NCI-H82 treated with DMSO at 0.1 percent for 48 hours (cell line): ENCODE results near the gene FUT7.
A peak's percentile ranks its signal among the peaks of the same experiment; 100 is the strongest.
"Not testable (repeated sequence)": the region's sequence is repeated elsewhere in the genome, so short reads cannot be mapped to it uniquely, and the experiment has no call there.

Experiments used
- DNase-seq: peaks from one replicate; lab custom pipeline; 2025; ENCODE audit not compliant: unreplicated experiment; lab: John Stamatoyannopoulos, UW

Gene FUT7

GRCh38 chr9:137066096-137066861, 34.4 kb upstream of the FUT7 start:
- DNase-seq, result no peak

GRCh38 chr9:137065336-137065967, 33.6 kb upstream of the FUT7 start:
- no peak for DNase-seq

GRCh38 chr9:137064880-137065164, 32.9 kb upstream of the FUT7 start:
- no peak for DNase-seq

GRCh38 chr9:137064027-137064879, 32.4 kb upstream of the FUT7 start:
- DNase-seq, result no peak

GRCh38 chr9:137063311-137064026, 31.6 kb upstream of the FUT7 start:
- DNase-seq, result no peak

- not testable (repeated sequence) for DNase-seq
These were observed 30.9 kb upstream of the FUT7 start for GRCh38 chr9:137062798-137063197.

GRCh38 chr9:137062384-137062783, 30.5 kb upstream of the FUT7 start:
- DNase-seq, result no peak

- peak; percentile 75 for DNase-seq
These were observed 26.8 kb upstream of the FUT7 start for GRCh38 chr9:137058521-137059234.

- no peak for DNase-seq
These were observed 25.7 kb upstream of the FUT7 start for GRCh38 chr9:137057545-137057944.

- no peak for DNase-seq
These were observed 25.0 kb upstream of the FUT7 start for GRCh38 chr9:137056739-137057415.

GRCh38 chr9:137055385-137056364, 23.8 kb upstream of the FUT7 start:
- no peak for DNase-seq

GRCh38 chr9:137054932-137055384, 23.1 kb upstream of the FUT7 start:
- no peak for DNase-seq

- DNase-seq, result no peak
These were observed 22.4 kb upstream of the FUT7 start, which contains the start of gene ENTPD2 for GRCh38 chr9:137053944-137054931. TSS of gene ENTPD2 (minus strand) at chr9:137054061. CDS start at chr9:137053997, 64 bp downstream.

- no peak for DNase-seq
These were observed 21.4 kb upstream of the FUT7 start for GRCh38 chr9:137052998-137053943.

GRCh38 chr9:137052293-137052692, 20.4 kb upstream of the FUT7 start:
- no peak for DNase-seq

- no peak for DNase-seq
These were observed 19.3 kb upstream of the FUT7 start for GRCh38 chr9:137051145-137051724.
